IMR-90 (cell line): ENCODE results near the gene TEX14. TPM values are rescaled to one million over a fixed set of nuclear protein-coding genes. Genes with fewer than 3 reads are reported as not detected.

ENCODE experiments used
- ATAC-seq: fragments of 200-7000 bp; cut with Tn5 transposase; 2 replicates; pipeline ENCODE4 v1.9.1; 2020; ENCODE audit warnings: low read depth, mild to moderate bottlenecking, moderate library complexity
- BruUV-seq: library from RNA; stranded (reverse); fragments of 400-500 nt; replicated peaks from 2 replicates; lab custom pipeline; 2021; lab: Mats Ljungman, UMichigan
- CTCF ChIA-PET: fragments of 300-600 bp; formaldehyde crosslinking; extraction: SDS; loops from one replicate; lab custom pipeline; 2021; ENCODE audit warnings: antibody characterized with exemption; lab: Yijun Ruan, JAX
- POLR2A ChIA-PET: fragments of 300-600 bp; sonication (Branson Sonifier 250); formaldehyde crosslinking; loops from one replicate; lab custom pipeline; 2022; ENCODE audit warnings: antibody characterized with exemption; ENCODE audit not compliant: unreplicated experiment; lab: Charles Lee
- DNase-seq: peaks from one replicate; pipeline ENCODE4 v3.0.0; 2013
- H2AFZ ChIP-seq: replicated peaks from 2 replicates; pipeline ENCODE3; 2013; ENCODE audit warnings: low read length, mild to moderate bottlenecking; ENCODE audit not compliant: poor library complexity
- H2AK5ac ChIP-seq: 2 replicates; pipeline ENCODE4 v1.6.1; 2013; ENCODE audit warnings: low read depth, low read length, inconsistent platforms
- H2AK9ac ChIP-seq: replicated peaks from 2 replicates; pipeline ENCODE3; 2013; ENCODE audit warnings: mild to moderate bottlenecking, low read depth, low read length, moderate library complexity; ENCODE audit not compliant: poor library complexity
- H2BK120ac ChIP-seq: 2 replicates; pipeline ENCODE4 v1.6.1; 2013; ENCODE audit warnings: low read depth, low read length, inconsistent platforms
- H2BK15ac ChIP-seq: 3 replicates; pipeline ENCODE4 v1.6.1; 2013; ENCODE audit warnings: low read depth, low read length, inconsistent platforms
- H2BK20ac ChIP-seq: 2 replicates; pipeline ENCODE4 v1.6.1; 2013; ENCODE audit warnings: low read depth, mild to moderate bottlenecking, inconsistent platforms, low read length, moderate library complexity
- H2BK5ac ChIP-seq: 2 replicates; pipeline ENCODE4 v1.6.1; 2013; ENCODE audit warnings: mild to moderate bottlenecking, low read depth, low read length, inconsistent platforms; ENCODE audit not compliant: poor library complexity, severe bottlenecking
- H3K14ac ChIP-seq: replicated peaks from 2 replicates; pipeline ENCODE4 v1.6.1; 2013; ENCODE audit warnings: low read depth, low read length, inconsistent platforms
- H3K18ac ChIP-seq: 2 replicates; pipeline ENCODE4 v1.6.1; 2013; ENCODE audit warnings: low read depth, low read length, control low read depth
- H3K23ac ChIP-seq: 2 replicates; pipeline ENCODE4 v1.6.1; 2013; ENCODE audit warnings: low read depth, low read length, inconsistent platforms
- H3K27ac ChIP-seq: 2 replicates; pipeline ENCODE4 v1.5.1; 2013; ENCODE audit warnings: mild to moderate bottlenecking, control low read depth, low read length; ENCODE audit not compliant: insufficient read depth
- H3K27me3 ChIP-seq: 2 replicates; pipeline ENCODE4 v1.6.1; 2013; ENCODE audit warnings: low read length; ENCODE audit not compliant: control insufficient read depth, insufficient read depth
- H3K36me3 ChIP-seq: 2 replicates; pipeline ENCODE4 v1.6.1; 2013; ENCODE audit warnings: low read length, mixed read lengths; ENCODE audit not compliant: control insufficient read depth, insufficient read depth
- H3K4ac ChIP-seq: 2 replicates; pipeline ENCODE4 v1.6.1; 2013; ENCODE audit warnings: low read depth, low read length, inconsistent platforms
- H3K4me1 ChIP-seq: 2 replicates; pipeline ENCODE4 v1.6.1; 2013; ENCODE audit warnings: low read length, mixed read lengths; ENCODE audit not compliant: control insufficient read depth, insufficient read depth
- H3K4me2 ChIP-seq: 2 replicates; pipeline ENCODE4 v1.6.1; 2013; ENCODE audit warnings: low read depth, mild to moderate bottlenecking, control low read depth, low read length, moderate library complexity
- H3K4me3 ChIP-seq: 2 replicates; pipeline ENCODE4 v1.5.1; 2013; ENCODE audit warnings: low read depth, mild to moderate bottlenecking, control low read depth, low read length, moderate library complexity; ENCODE audit not compliant: insufficient read depth
- H3K56ac ChIP-seq: 2 replicates; pipeline ENCODE4 v1.6.1; 2013; ENCODE audit warnings: low read length, inconsistent platforms; ENCODE audit not compliant: insufficient read depth; ENCODE audit errors: extremely low read depth
- H3K79me1 ChIP-seq, 2 experiments: 2 replicates each; pipeline ENCODE4 v1.6.1; 2013; ENCODE audit warnings: low read length in 2 of 2, inconsistent platforms in 1 of 2, low read depth in 1 of 2
- H3K9ac ChIP-seq: 2 replicates; pipeline ENCODE4 v1.6.1; 2013; ENCODE audit warnings: low read depth, low read length, control low read depth
- H3K9me1 ChIP-seq: 2 replicates; pipeline ENCODE4 v1.6.1; 2013; ENCODE audit warnings: low read length, inconsistent platforms; ENCODE audit not compliant: insufficient read depth
- H3K9me3 ChIP-seq: 2 replicates; pipeline ENCODE4 v1.6.1; 2013; ENCODE audit warnings: low read length; ENCODE audit not compliant: control insufficient read depth, insufficient read depth
- H4K20me1 ChIP-seq: 2 replicates; pipeline ENCODE4 v1.6.1; 2013; ENCODE audit warnings: low read length, inconsistent platforms; ENCODE audit not compliant: insufficient read depth
- H4K5ac ChIP-seq: 2 replicates; pipeline ENCODE4 v1.6.1; 2013; ENCODE audit warnings: mild to moderate bottlenecking, low read depth, low read length, control low read depth
- H4K8ac ChIP-seq, 2 experiments: 2 replicates each; pipeline ENCODE4 v1.6.1; 2013; ENCODE audit warnings: low read depth in 2 of 2, low read length in 2 of 2, control low read depth in 1 of 2, inconsistent platforms in 1 of 2
- H4K91ac ChIP-seq: 2 replicates; pipeline ENCODE4 v1.6.1; 2013; ENCODE audit warnings: low read depth, low read length, inconsistent platforms; ENCODE audit not compliant: insufficient read depth
- FOS ChIP-seq: fragments of 150-350 bp; IDR thresholded peaks from 2 replicates; pipeline ENCODE4 v1.6.1; 2016; ENCODE audit warnings: low read depth, low read length
- NFE2L2 ChIP-seq: fragments of 150-350 bp; IDR thresholded peaks from 2 replicates; pipeline ENCODE4 v1.6.1; 2016; ENCODE audit warnings: low read depth, mild to moderate bottlenecking, low read length
- WGBS, 2 experiments: methylation state at CpG; one replicate each; pipeline versions ENCODE4 v1.1.5 to v1.1.7; 2013; ENCODE audit warnings: missing lambda C conversion rate in 2 of 2; ENCODE audit not compliant: insufficient read length in 1 of 2; ENCODE audit errors: extremely low coverage in 2 of 2; 5-methylcytosine and 5-hydroxymethylcytosine counted together
- dilution Hi-C: fragments of 300-500 bp; cut with HindIII; formaldehyde crosslinking; loops from one replicate; pipeline ENCODE4 v1.14.3; 2018; ENCODE audit warnings: low sequenced_read_pairs; ENCODE audit not compliant: unreplicated experiment
- in situ Hi-C: fragments of 300-500 bp; cut with MboI; formaldehyde crosslinking; loops from 3 replicates; pipeline ENCODE4 v1.14.3; 2019; ENCODE audit warnings: low sequenced_read_pairs, inconsistent platforms, mixed read lengths
- intact Hi-C: fragments of 100-400 bp; cut with micrococcal nuclease; formaldehyde crosslinking; loops from 2 replicates; pipeline ENCODE4 v1.10.0; 2022
- polyA plus RNA-seq, 3 experiments: library from polyadenylated mRNA; depleted of rRNA; stranded (reverse); fragments of >200 nt; gene quantifications; 2 replicates each; pipeline ENCODE4 v1.2.3, GENCODE V29; 2012; ENCODE audit warnings: low replicate concordance in 1 of 3
- total RNA-seq: library from RNA; depleted of rRNA; stranded (reverse); fragments of >200 nt; gene quantifications from 2 replicates; pipeline ENCODE4 v1.2.3, GENCODE V29; 2012

The TEX14 gene
- total and polyA plus RNA-seq, 2 of the 4 experiments (the other 2 are of a cell fraction), result not detected

DNA sequence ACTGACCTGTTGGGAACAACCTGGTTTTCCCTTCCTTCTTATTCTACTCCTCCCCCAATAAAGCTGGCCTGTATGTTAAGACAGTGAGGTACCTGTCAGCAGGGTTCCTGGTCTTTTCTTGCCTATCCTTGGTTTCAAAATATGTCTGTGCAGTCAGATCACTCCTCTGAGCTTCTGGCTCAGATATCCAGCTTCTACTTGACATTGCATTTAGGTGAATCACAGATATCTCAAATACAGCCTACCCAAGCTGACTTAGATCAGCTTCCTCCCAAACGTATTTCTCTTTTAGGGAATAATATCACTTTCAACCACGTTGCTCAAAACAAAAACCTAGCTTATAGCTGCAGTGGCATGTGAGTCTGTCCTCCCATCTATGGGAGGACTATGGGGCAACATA is 48.7 kb downstream of the TEX14 start:
- Histone ChIP-seq H4K8ac (peak overlapping the region in 1 of 2 experiments; percentile 37; a peak in 1 of 4 replicates), H3K56ac (no peak overlapping the region), H3K4me2 (peak overlapping the region; percentile 78; the same call in 1 of the 2 replicates), H2AK9ac (no peak overlapping the region), H3K4ac (peak overlapping the region; percentile 30; the same call in 1 of the 2 replicates), H4K91ac (peak overlapping the region; percentile 13; the same call in 1 of the 2 replicates), H3K14ac (no peak overlapping the region), H3K18ac (peak overlapping the region; percentile 54; the same call in 1 of the 2 replicates), H2BK20ac (peak overlapping the region; percentile 63; the same call in 1 of the 2 replicates), H2AK5ac (no peak overlapping the region; the same call in 1 of the 2 replicates), H3K9me1 (peaks cover 2% of the 10 kb centered on the region; the same call in 1 of the 2 replicates), H2BK120ac (peak overlapping the region; percentile 28; the same call in 1 of the 2 replicates), H3K27me3 (no peaks in the 10 kb centered on the region; the same call in 1 of the 2 replicates), H3K27ac (no peak overlapping the region), H3K36me3 (no peaks in the 10 kb centered on the region), H3K4me1 (peaks cover 3% of the 10 kb centered on the region; the same call in 1 of the 2 replicates), H3K4me3 (no peak overlapping the region), H2BK15ac (0 out of 3 replicates have a peak overlapping the region, but pooled peaks have one; percentile 21), H3K9me3 (no peaks in the 10 kb centered on the region), H4K20me1 (no peaks in the 10 kb centered on the region), H2BK5ac (peak overlapping the region; percentile 47), H3K79me1 (no peaks in the 10 kb centered on the region), H4K5ac (no peak overlapping the region), H3K9ac (peak overlapping the region; percentile 18; the same call in 1 of the 2 replicates), H2AFZ (peak overlapping the region; percentile 37), H3K23ac (no peak overlapping the region)
- intact Hi-C loops, result no loop called here
- no CpG with 5 or more reads among the region's 2 CpGs for WGBS, 2 experiments
- BruUV-seq, result no TSS peak
- ATAC-seq, result peak; percentile 89
- POLR2A ChIA-PET, result interaction anchor here (1.0 to 1.5 kb wide), 2 partner anchors 11 to 12 kb away, joined by 5 to 6 read pairs; no protein-coding TSS in a partner anchor
- DNase-seq, result peak; percentile 86
- CTCF ChIA-PET, result interaction anchor here (0.6 kb wide), 1 partner anchor 32 kb away, joined by 4 read pairs; no protein-coding TSS in a partner anchor
- in situ Hi-C loops, result no loop called here
- dilution Hi-C loops, result no loop called here
- 0 out of 2 replicates have a peak, but pooled peaks have one; percentile 34 for TF ChIP-seq FOS
- TF ChIP-seq NFE2L2, result no peak
